Keratinocyte (primary cell): ENCODE measurements around the gene GRHL3. TPM values are rescaled to one million over a fixed set of nuclear protein-coding genes. Genes with fewer than 3 reads are reported as not detected.

ENCODE experiments used
- DNase-seq: peaks from one replicate; pipeline ENCODE4 v3.0.0-alpha.2; 2011; ENCODE audit warnings: low read depth, missing footprints, low spot score
- FAIRE-seq: peaks from 2 replicates; lab custom pipeline; 2011; peaks lifted over from hg19 to GRCh38; lab: Jason Lieb, UNC
- H2AFZ ChIP-seq: 2 replicates; pipeline ENCODE4 v1.6.0; 2012; ENCODE audit warnings: low read length, control low read depth, inconsistent platforms; ENCODE audit not compliant: control insufficient read depth
- H3K27ac ChIP-seq: 2 replicates; pipeline ENCODE4 v1.5.1; 2011; ENCODE audit warnings: low read length; ENCODE audit not compliant: control insufficient read depth, insufficient read depth
- H3K27me3 ChIP-seq: 3 replicates; pipeline ENCODE4 v1.6.0; 2011; ENCODE audit warnings: low read length; ENCODE audit not compliant: control insufficient read depth, insufficient read depth; ENCODE audit errors: extremely low read depth
- H3K36me3 ChIP-seq, 2 experiments: 2 replicates in 1 of 2; 3 replicates in 1 of 2; pipeline ENCODE4 v1.5.1; 2011; ENCODE audit warnings: low read length in 2 of 2, mild to moderate bottlenecking in 1 of 2; ENCODE audit not compliant: control insufficient read depth in 2 of 2, insufficient read depth in 2 of 2; ENCODE audit errors: extremely low read depth in 1 of 2
- H3K4me1 ChIP-seq: 3 replicates; pipeline ENCODE4 v1.5.1; 2011; ENCODE audit warnings: low read length; ENCODE audit not compliant: control insufficient read depth, insufficient read depth; ENCODE audit errors: extremely low read depth
- H3K4me2 ChIP-seq: 3 replicates; pipeline ENCODE4 v1.6.0; 2011; ENCODE audit warnings: low read depth, low read length; ENCODE audit not compliant: control insufficient read depth, insufficient read depth; ENCODE audit errors: extremely low read depth
- H3K4me3 ChIP-seq, 3 experiments: fragments of 200-600 bp in 1 of 3; sonication (generic) in 1 of 3; 2 replicates in 2 of 3; 3 replicates in 1 of 3; pipeline ENCODE4 v1.5.1; 2011 to 2016; ENCODE audit warnings: low read length in 3 of 3, mild to moderate bottlenecking in 3 of 3, control low read depth in 2 of 3, inconsistent platforms in 1 of 3, low read depth in 1 of 3, mixed read lengths in 1 of 3, mixed run types in 1 of 3, moderate library complexity in 1 of 3; ENCODE audit not compliant: control insufficient read depth in 2 of 3, insufficient read depth in 2 of 3; ENCODE audit errors: extremely low read depth in 1 of 3
- H3K79me2 ChIP-seq: 2 replicates; pipeline ENCODE4 v1.6.0; 2012; ENCODE audit warnings: low read length; ENCODE audit not compliant: control insufficient read depth, insufficient read depth
- H3K9ac ChIP-seq: 3 replicates; pipeline ENCODE4 v1.6.0; 2011; ENCODE audit warnings: low read length; ENCODE audit not compliant: control insufficient read depth, insufficient read depth; ENCODE audit errors: extremely low read depth
- H3K9me1 ChIP-seq: 3 replicates; pipeline ENCODE4 v1.6.0; 2011; ENCODE audit warnings: low read length; ENCODE audit not compliant: control insufficient read depth, insufficient read depth; ENCODE audit errors: extremely low read depth
- H3K9me3 ChIP-seq: 2 replicates; pipeline ENCODE4 v1.5.1; 2012; ENCODE audit warnings: low read depth, low read length; ENCODE audit not compliant: control insufficient read depth
- H4K20me1 ChIP-seq: 3 replicates; pipeline ENCODE4 v1.6.0; 2011; ENCODE audit warnings: low read length; ENCODE audit not compliant: control insufficient read depth, insufficient read depth; ENCODE audit errors: extremely low read depth
- CTCF ChIP-seq, 3 experiments: IDR thresholded peaks in 1 of 3; conservative IDR thresholded peaks in 1 of 3; optimal IDR thresholded peaks in 1 of 3; 2 replicates in 2 of 3; 3 replicates in 1 of 3; pipeline versions ENCODE3 to v1.5.1; 2011; ENCODE audit warnings: low read length in 3 of 3, mild to moderate bottlenecking in 3 of 3, moderate library complexity in 2 of 3, control low read depth in 1 of 3, inconsistent platforms in 1 of 3; ENCODE audit not compliant: insufficient read depth in 2 of 3; ENCODE audit errors: extremely low read depth in 1 of 3
- EZH2 ChIP-seq: IDR thresholded peaks from one replicate; pipeline ENCODE4 v1.6.1; 2012; ENCODE audit warnings: inconsistent platforms, mild to moderate bottlenecking, low read length, moderate library complexity
- dilution Hi-C: fragments of 300-500 bp; cut with MboI; formaldehyde crosslinking; loops from one replicate; pipeline ENCODE4 v1.7.0; 2020; ENCODE audit warnings: low sequenced_read_pairs; ENCODE audit not compliant: extremely low pct_ligation_motif_present
- polyA plus RNA-seq, 5 experiments: library from polyadenylated mRNA; depleted of rRNA in 3 of 5; stranded (reverse) in 3 of 5; stranded (forward) in 1 of 5; unstranded in 1 of 5; fragments of >200 nt; gene quantifications; 1 replicate in 1 of 5; 2 replicates in 3 of 5; 3 replicates in 1 of 5; pipeline versions ENCODE4 v1.2.1 to v1.2.3, GENCODE V29; 2011 to 2012; ENCODE audit warnings: missing spikeins in 2 of 5, low read depth in 1 of 5, low replicate concordance in 1 of 5

The GRHL3 gene
- polyA plus RNA-seq, 1 donor (not counting 4 experiments of a cell fraction or from before 2014, with no cell fraction given) = 13.0 TPM

- peak overlapping the region; percentile 60 for H3K9ac ChIP-seq
- H3K4me1 ChIP-seq = peaks cover 45% of the 10 kb centered on the region
- peak overlapping the region; percentile 12 for H2AFZ ChIP-seq
- H3K27me3 ChIP-seq = no peaks in the 10 kb centered on the region
- no peaks in the 10 kb centered on the region for H3K9me1 ChIP-seq
- no peaks in the 10 kb centered on the region for H4K20me1 ChIP-seq
- TF ChIP-seq EZH2 = no peak
- no peak for TF ChIP-seq CTCF (optimal IDR thresholded peaks at IDR 0.05 in 1 of 3, IDR thresholded peaks at IDR 0.05 in 1 of 3, conservative IDR thresholded peaks at IDR 0.05 in 1 of 3; ENCODE audit: extremely low read depth in 1 of 3, insufficient read depth in 2 of 3, low read length in 3 of 3)
- H3K4me2 ChIP-seq = peak overlapping the region; percentile 74
- H3K4me3 ChIP-seq = peak overlapping the region in 2 of 3 experiments; percentile 21 to 28
- H3K27ac ChIP-seq = peak overlapping the region; percentile 85
- H3K79me2 ChIP-seq = no peaks in the 10 kb centered on the region
- peak; percentile 95 for FAIRE-seq
- dilution Hi-C loops = no loop called here
- H3K36me3 ChIP-seq = peaks cover 9 to 28% of the 10 kb centered on the region in 2 experiments
- no peak for DNase-seq
- no peaks in the 10 kb centered on the region for H3K9me3 ChIP-seq
Measured at GRCh38 chr1:24384251-24385090, 65.3 kb downstream of the GRHL3 start.

GRCh38 chr1:24385160-24385940 lies 66.2 kb downstream of the GRHL3 start:
- no peak overlapping the region for H3K4me2 ChIP-seq
- FAIRE-seq = peak; percentile 41
- no peaks in the 10 kb centered on the region for H3K9me1 ChIP-seq

More at GRCh38 chr1:24385160-24385940, 66.2 kb downstream of the GRHL3 start:
- H3K4me3 ChIP-seq = no peak overlapping the region
- H2AFZ ChIP-seq = no peak overlapping the region
- peak; percentile 92 to 100 (median 95) for TF ChIP-seq CTCF (optimal IDR thresholded peaks at IDR 0.05 in 1 of 3, IDR thresholded peaks at IDR 0.05 in 1 of 3, conservative IDR thresholded peaks at IDR 0.05 in 1 of 3; ENCODE audit: extremely low read depth in 1 of 3, insufficient read depth in 2 of 3, low read length in 3 of 3)
- no peak for TF ChIP-seq EZH2
- no peaks in the 10 kb centered on the region for H3K9me3 ChIP-seq
- H3K27ac ChIP-seq = peak overlapping the region; percentile 85
- H3K27me3 ChIP-seq = no peaks in the 10 kb centered on the region
- H3K79me2 ChIP-seq = no peaks in the 10 kb centered on the region
- peaks cover 38% of the 10 kb centered on the region for H3K4me1 ChIP-seq
- H4K20me1 ChIP-seq = no peaks in the 10 kb centered on the region
- no peak for DNase-seq
- no peak overlapping the region for H3K9ac ChIP-seq
- peaks cover 9 to 34% of the 10 kb centered on the region in 2 experiments for H3K36me3 ChIP-seq
- dilution Hi-C loops = no loop called here
